ENCODE data around the gene MARK4.

DNA sequence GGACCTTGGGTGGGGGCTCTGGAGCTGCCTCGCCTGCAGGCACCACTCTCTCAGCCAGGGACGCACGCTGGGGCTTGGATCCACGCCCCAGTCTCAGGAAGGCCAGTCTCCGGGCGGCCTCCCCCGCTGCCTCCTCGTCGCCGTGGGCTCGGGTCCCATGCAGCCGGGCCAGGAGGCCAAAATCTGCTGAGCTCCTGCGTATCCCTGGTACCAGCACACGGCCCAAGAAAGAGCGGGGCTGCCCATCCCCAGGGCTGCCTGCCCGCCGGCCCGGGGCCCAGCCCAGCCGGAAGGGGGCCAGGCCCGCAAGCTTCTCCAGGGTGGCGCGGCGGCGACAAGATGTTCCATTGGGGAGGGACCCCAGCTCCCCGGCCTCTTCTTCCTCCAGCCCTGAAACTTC lies 12.5 kb upstream of the MARK4 start:
- TF ChIP-seq, protein P1, sequence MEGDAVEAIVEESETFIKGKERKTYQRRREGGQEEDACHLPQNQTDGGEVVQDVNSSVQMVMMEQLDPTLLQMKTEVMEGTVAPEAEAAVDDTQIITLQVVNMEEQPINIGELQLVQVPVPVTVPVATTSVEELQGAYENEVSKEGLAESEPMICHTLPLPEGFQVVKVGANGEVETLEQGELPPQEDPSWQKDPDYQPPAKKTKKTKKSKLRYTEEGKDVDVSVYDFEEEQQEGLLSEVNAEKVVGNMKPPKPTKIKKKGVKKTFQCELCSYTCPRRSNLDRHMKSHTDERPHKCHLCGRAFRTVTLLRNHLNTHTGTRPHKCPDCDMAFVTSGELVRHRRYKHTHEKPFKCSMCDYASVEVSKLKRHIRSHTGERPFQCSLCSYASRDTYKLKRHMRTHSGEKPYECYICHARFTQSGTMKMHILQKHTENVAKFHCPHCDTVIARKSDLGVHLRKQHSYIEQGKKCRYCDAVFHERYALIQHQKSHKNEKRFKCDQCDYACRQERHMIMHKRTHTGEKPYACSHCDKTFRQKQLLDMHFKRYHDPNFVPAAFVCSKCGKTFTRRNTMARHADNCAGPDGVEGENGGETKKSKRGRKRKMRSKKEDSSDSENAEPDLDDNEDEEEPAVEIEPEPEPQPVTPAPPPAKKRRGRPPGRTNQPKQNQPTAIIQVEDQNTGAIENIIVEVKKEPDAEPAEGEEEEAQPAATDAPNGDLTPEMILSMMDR (IDR thresholded peaks at IDR 0.05), result no peak
- TF ChIP-seq POLR2A (IDR thresholded peaks at IDR 0.05), result no peak

All from adrenal gland (tissue), 5 donors.